ENCODE measurements around the gene PDZD2.

Gene PDZD2

DNA sequence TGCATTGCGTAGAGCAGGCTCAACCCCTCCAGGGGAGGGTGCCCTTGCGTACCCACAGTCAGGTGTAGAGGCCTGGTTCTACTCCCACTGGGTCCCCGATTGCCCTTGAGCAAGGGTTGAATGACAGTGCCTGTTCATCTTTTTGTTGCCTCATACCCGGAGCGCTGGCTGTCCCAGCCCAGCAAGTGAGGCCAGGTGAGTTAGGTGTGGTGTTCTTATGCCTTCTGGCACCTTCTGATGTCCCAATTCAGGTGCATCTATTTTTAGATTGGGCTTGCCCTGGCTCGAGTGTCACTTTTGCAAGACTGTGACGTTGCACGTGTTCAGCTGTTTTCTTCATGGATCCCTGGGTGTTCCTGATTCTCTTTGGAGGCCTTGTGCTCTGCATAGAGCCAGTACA lies 277.4 kb downstream of the PDZD2 start:
- Histone ChIP-seq H3K4me3 (ENCODE audit: low read depth in 1 of 2, low read length in 2 of 2) (no peak overlapping the region), H3K9me3 (ENCODE audit: insufficient read depth, low read length, severe bottlenecking) (no peaks in the 10 kb centered on the region), H4K20me1 (ENCODE audit: insufficient read depth, low read length) (no peaks in the 10 kb centered on the region), H3K36me3 (ENCODE audit: insufficient read depth, low read length) (no peaks in the 10 kb centered on the region), H3K79me2 (ENCODE audit: insufficient read depth, low read length) (no peaks in the 10 kb centered on the region), H3K27me3 (ENCODE audit: insufficient read depth, low read length, poor library complexity) (peaks cover 4% of the 10 kb centered on the region), H3K27ac (ENCODE audit: low read length) (no peak overlapping the region), H3K4me2 (ENCODE audit: insufficient read depth, low read length) (no peak overlapping the region), H3K4me1 (ENCODE audit: insufficient read depth, low read length) (no peaks in the 10 kb centered on the region), H3K9ac (ENCODE audit: low read depth, low read length) (no peak overlapping the region), H2AFZ (ENCODE audit: low read depth, low read length) (no peak overlapping the region)
- ATAC-seq (ENCODE audit: insufficient read depth, low read depth) (no peak), DNase-seq (no peak)
- TF ChIP-seq, protein P1, sequence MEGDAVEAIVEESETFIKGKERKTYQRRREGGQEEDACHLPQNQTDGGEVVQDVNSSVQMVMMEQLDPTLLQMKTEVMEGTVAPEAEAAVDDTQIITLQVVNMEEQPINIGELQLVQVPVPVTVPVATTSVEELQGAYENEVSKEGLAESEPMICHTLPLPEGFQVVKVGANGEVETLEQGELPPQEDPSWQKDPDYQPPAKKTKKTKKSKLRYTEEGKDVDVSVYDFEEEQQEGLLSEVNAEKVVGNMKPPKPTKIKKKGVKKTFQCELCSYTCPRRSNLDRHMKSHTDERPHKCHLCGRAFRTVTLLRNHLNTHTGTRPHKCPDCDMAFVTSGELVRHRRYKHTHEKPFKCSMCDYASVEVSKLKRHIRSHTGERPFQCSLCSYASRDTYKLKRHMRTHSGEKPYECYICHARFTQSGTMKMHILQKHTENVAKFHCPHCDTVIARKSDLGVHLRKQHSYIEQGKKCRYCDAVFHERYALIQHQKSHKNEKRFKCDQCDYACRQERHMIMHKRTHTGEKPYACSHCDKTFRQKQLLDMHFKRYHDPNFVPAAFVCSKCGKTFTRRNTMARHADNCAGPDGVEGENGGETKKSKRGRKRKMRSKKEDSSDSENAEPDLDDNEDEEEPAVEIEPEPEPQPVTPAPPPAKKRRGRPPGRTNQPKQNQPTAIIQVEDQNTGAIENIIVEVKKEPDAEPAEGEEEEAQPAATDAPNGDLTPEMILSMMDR (IDR thresholded peaks at IDR 0.05; ENCODE audit: borderline replicate concordance, extremely low read depth, low read length, poor library complexity, severe bottlenecking): no peak
- TF ChIP-seq EZH2 (IDR thresholded peaks at IDR 0.05; ENCODE audit: borderline replicate concordance, low read depth, low read length, severe bottlenecking): no peak

DNA sequence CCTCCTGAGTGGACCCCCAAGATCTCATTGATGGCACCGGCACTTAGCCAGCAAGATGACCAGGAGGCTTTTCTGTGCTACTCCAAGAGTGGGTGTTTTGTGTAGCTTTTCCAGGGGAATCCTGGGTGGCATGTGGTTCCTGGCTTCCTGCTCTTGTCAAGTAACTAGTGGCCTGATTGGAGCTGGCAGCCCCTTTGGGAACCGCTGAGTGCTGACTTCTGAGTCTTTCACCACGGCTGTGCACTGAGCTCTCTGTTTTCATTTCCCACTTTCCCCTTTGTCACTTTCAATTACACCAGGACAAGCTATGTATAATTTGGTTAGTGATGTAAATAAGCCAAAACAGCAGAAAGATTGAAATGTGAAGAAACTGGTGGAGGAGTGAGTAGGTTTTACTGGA lies 279.8 kb downstream of the PDZD2 start:
- no peaks in the 10 kb centered on the region for H4K20me1 ChIP-seq (ENCODE audit: insufficient read depth, low read length)
- H3K9ac ChIP-seq (ENCODE audit: low read depth, low read length): no peak overlapping the region
- no peaks in the 10 kb centered on the region for H3K9me3 ChIP-seq (ENCODE audit: insufficient read depth, low read length, severe bottlenecking)
- no peak overlapping the region for H3K4me2 ChIP-seq (ENCODE audit: insufficient read depth, low read length)
- H3K4me1 ChIP-seq (ENCODE audit: insufficient read depth, low read length): no peaks in the 10 kb centered on the region
- ATAC-seq (ENCODE audit: insufficient read depth, low read depth): no peak
- DNase-seq: no peak
- no peak overlapping the region for H3K27ac ChIP-seq (ENCODE audit: low read length)
- H2AFZ ChIP-seq (ENCODE audit: low read depth, low read length): no peak overlapping the region
- H3K36me3 ChIP-seq (ENCODE audit: insufficient read depth, low read length): no peaks in the 10 kb centered on the region
- H3K27me3 ChIP-seq (ENCODE audit: insufficient read depth, low read length, poor library complexity): peaks cover 4% of the 10 kb centered on the region
- no peak overlapping the region for H3K4me3 ChIP-seq (ENCODE audit: low read depth in 1 of 2, low read length in 2 of 2)
- no peaks in the 10 kb centered on the region for H3K79me2 ChIP-seq (ENCODE audit: insufficient read depth, low read length)
- TF ChIP-seq, protein P1 (IDR thresholded peaks at IDR 0.05; ENCODE audit: borderline replicate concordance, extremely low read depth, low read length, poor library complexity, severe bottlenecking): no peak
- no peak for TF ChIP-seq EZH2 (IDR thresholded peaks at IDR 0.05; ENCODE audit: borderline replicate concordance, low read depth, low read length, severe bottlenecking)

DNA sequence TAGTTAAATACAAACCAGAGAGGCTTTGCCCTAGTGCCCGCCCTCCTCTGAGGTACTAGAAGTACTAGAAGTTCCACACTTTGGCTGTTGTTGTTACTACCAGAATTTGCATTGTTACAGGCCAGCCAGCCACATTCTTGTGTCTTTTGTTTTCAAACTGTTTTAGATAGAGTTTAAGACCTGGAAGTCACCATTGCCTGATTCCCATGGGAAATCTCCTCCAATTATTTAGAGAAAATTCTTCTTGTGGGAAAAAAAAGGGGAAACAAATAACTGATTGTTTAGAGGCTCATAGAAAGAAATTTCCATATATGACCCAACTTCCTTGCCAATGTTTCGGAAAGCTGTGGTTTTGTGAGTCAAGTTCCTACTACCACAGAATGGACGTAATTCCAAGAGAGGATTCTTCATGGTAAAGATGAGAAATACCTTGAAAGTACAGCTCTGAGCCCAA lies 282.9 kb downstream of the PDZD2 start:
- no peak for DNase-seq
- H3K27me3 ChIP-seq (ENCODE audit: insufficient read depth, low read length, poor library complexity): peaks cover 4% of the 10 kb centered on the region
- no peak overlapping the region for H2AFZ ChIP-seq (ENCODE audit: low read depth, low read length)
- no peak for ATAC-seq (ENCODE audit: insufficient read depth, low read depth)
- no peak overlapping the region for H3K27ac ChIP-seq (ENCODE audit: low read length)
- TF ChIP-seq, protein P1 (IDR thresholded peaks at IDR 0.05; ENCODE audit: borderline replicate concordance, extremely low read depth, low read length, poor library complexity, severe bottlenecking): no peak
- no peak for TF ChIP-seq EZH2 (IDR thresholded peaks at IDR 0.05; ENCODE audit: borderline replicate concordance, low read depth, low read length, severe bottlenecking)
- no peaks in the 10 kb centered on the region for H3K36me3 ChIP-seq (ENCODE audit: insufficient read depth, low read length)
- no peaks in the 10 kb centered on the region for H3K79me2 ChIP-seq (ENCODE audit: insufficient read depth, low read length)
- no peak overlapping the region for H3K4me2 ChIP-seq (ENCODE audit: insufficient read depth, low read length)
- H3K9ac ChIP-seq (ENCODE audit: low read depth, low read length): no peak overlapping the region
- no peaks in the 10 kb centered on the region for H3K9me3 ChIP-seq (ENCODE audit: insufficient read depth, low read length, severe bottlenecking)
- H4K20me1 ChIP-seq (ENCODE audit: insufficient read depth, low read length): no peaks in the 10 kb centered on the region
- no peaks in the 10 kb centered on the region for H3K4me1 ChIP-seq (ENCODE audit: insufficient read depth, low read length)
- no peak overlapping the region for H3K4me3 ChIP-seq (ENCODE audit: low read depth in 1 of 2, low read length in 2 of 2)

DNA sequence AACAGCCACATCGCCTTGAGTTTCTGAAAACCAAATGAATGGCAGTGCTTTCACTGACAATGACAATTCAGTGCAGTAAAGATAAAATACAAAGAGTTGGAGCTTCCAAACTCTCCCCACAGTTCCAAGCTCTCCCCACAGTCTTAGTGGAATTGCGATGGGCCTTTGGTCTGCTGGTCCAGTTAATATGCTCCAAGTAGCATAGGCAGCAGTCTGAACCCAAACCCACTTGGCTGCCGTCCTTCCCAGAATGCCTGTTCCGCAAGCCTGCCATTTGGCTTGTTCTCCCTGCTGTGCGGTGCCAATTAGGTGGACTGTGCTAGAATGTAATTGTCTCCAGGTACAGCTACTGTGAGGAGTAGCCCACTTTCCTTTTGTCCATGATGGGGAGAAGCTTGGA lies 285.1 kb downstream of the PDZD2 start:
- ATAC-seq (ENCODE audit: insufficient read depth, low read depth) (no peak), DNase-seq (no peak)
- no peak overlapping the region for H3K4me3 ChIP-seq (ENCODE audit: low read depth in 1 of 2, low read length in 2 of 2)
- no peak overlapping the region for H2AFZ ChIP-seq (ENCODE audit: low read depth, low read length)
- TF ChIP-seq EZH2 (IDR thresholded peaks at IDR 0.05; ENCODE audit: borderline replicate concordance, low read depth, low read length, severe bottlenecking): no peak
- TF ChIP-seq, protein P1 (IDR thresholded peaks at IDR 0.05; ENCODE audit: borderline replicate concordance, extremely low read depth, low read length, poor library complexity, severe bottlenecking): no peak
- H3K27me3 ChIP-seq (ENCODE audit: insufficient read depth, low read length, poor library complexity): no peaks in the 10 kb centered on the region
- H3K9ac ChIP-seq (ENCODE audit: low read depth, low read length): no peak overlapping the region
- H3K79me2 ChIP-seq (ENCODE audit: insufficient read depth, low read length): no peaks in the 10 kb centered on the region
- no peaks in the 10 kb centered on the region for H3K9me3 ChIP-seq (ENCODE audit: insufficient read depth, low read length, severe bottlenecking)
- H3K4me1 ChIP-seq (ENCODE audit: insufficient read depth, low read length): no peaks in the 10 kb centered on the region
- H3K27ac ChIP-seq (ENCODE audit: low read length): no peak overlapping the region
- H3K4me2 ChIP-seq (ENCODE audit: insufficient read depth, low read length): no peak overlapping the region
- H4K20me1 ChIP-seq (ENCODE audit: insufficient read depth, low read length): no peaks in the 10 kb centered on the region
- H3K36me3 ChIP-seq (ENCODE audit: insufficient read depth, low read length): no peaks in the 10 kb centered on the region
